H1 (cell line): ENCODE data around the gene CDC42EP1. TPM values are rescaled to one million over a fixed set of nuclear protein-coding genes. Genes with fewer than 3 reads are reported as not detected.

Experiments used
- ASH2L ChIP-seq: fragments of 200-600, 300-600 bp; sonication (generic); IDR thresholded peaks from one replicate; pipeline ENCODE4 v1.7.1; 2017; ENCODE audit warnings: low read length
- polyA plus RNA-seq, 7 experiments: library from polyadenylated mRNA; depleted of rRNA in 3 of 7; stranded (reverse) in 5 of 7; unstranded in 2 of 7; fragments of >200 nt in 5 of 7; fragments of 200-250 nt in 2 of 7; gene quantifications; 1 replicate in 5 of 7; 2 replicates in 1 of 7; 4 replicates in 1 of 7; pipeline versions ENCODE4 v1.2.1 to v1.2.3, GENCODE V29; 2011 to 2013; ENCODE audit warnings: missing spikeins in 2 of 7, mixed read lengths in 2 of 7
- total RNA-seq: library from RNA; stranded (reverse); fragmentation: NEBNext Ultra II Directional; extraction: Animal tissue kit (Norgen Biotek cat#: 25700); gene quantifications from 2 replicates; pipeline ENCODE4 v1.2.1, GENCODE V29; 2021

CDC42EP1 gene
- total and polyA plus RNA-seq, 2 of the 8 experiments (the other 6 are each of a cell fraction or from before 2014, with no cell fraction given): 8.3 to 11.2 TPM

DNA sequence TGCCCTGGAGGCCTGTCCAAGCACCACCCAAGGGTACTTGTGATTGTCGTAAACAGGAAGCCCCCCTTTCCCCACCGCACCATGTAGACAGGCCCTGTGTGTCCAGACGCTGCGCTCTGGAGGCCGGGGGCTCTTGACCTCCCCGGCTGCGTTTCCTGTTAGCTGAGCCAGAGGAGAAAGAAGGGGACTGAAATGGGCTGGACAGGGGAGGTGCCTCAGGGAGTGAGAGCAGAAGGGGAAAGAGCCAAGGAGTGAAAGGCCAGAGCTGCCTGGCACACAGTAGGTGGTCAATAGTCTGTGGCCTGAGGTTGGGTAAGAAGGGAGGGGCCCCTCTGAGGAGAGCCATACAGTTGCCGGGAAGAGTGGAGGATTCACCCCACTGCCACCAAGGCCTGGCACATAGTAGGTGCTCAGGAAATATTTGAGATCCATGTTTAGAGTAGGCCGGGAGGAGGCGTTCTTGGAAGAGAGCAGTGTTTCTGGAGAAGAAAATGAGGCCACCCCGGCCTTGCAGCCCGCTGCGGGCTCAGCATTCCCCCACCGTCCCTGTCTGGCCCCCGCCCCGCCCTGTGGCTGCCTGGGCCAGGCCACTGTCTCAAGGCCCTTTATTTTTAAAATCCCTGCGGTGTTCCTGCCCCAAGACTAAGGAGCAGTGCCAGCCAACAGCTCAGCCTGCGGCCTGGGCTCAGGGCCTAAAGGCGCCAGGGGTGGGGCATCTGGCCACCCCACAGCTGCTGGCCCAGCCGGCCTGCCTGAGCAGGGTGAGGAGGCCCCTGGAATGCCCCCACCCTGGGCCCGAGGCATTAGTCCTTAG is 13.6 kb upstream of the CDC42EP1 start (continued):
- TF ChIP-seq ASH2L: peak; percentile 22
